HCT116 (cell line): ENCODE data around the gene NAV1.

Experiments used
- CTCF ChIP-seq, 3 experiments: fragments of 200-600 bp in 1 of 3; sonication (generic) in 1 of 3; IDR thresholded peaks in 2 of 3; conservative IDR thresholded peaks in 1 of 3; 2 replicates each; pipeline ENCODE4 v1.5.1; 2012 to 2017; ENCODE audit warnings: low read depth in 2 of 3, low read length in 2 of 3, antibody characterized with exemption in 1 of 3, borderline replicate concordance in 1 of 3, control low read depth in 1 of 3, mild to moderate bottlenecking in 1 of 3, mixed read lengths in 1 of 3, mixed run types in 1 of 3, moderate library complexity in 1 of 3; ENCODE audit not compliant: insufficient read depth in 1 of 3
- POLR2A ChIP-seq: IDR thresholded peaks from 2 replicates; pipeline ENCODE4 v1.7.0; 2011; ENCODE audit warnings: borderline replicate concordance; ENCODE audit not compliant: insufficient read depth, insufficient read length; ENCODE audit errors: extremely low read depth

GRCh38 chr1:201554789-201555592 lies 16.1 kb downstream of the NAV1 start:
- TF ChIP-seq POLR2A (no peak), CTCF (IDR thresholded peaks at IDR 0.05 in 2 of 3, conservative IDR thresholded peaks at IDR 0.05 in 1 of 3; ENCODE audit: borderline replicate concordance in 1 of 3, insufficient read depth in 1 of 3, low read depth in 2 of 3, low read length in 2 of 3) (no peak)
